HG03196 (cell line): ENCODE data around the gene ARID3B.

Experiments used
- ATAC-seq: cut with Tn5 transposase; IDR thresholded peaks from one replicate; pipeline ENCODE4 v1.9.1; 2021; ENCODE audit not compliant: unreplicated experiment

Gene ARID3B

GRCh38 chr15:74633781-74634180, 92.8 kb downstream of the ARID3B start:
- no peak for ATAC-seq

GRCh38 chr15:74635228-74635627, 94.2 kb downstream of the ARID3B start:
- ATAC-seq, result no peak

DNA sequence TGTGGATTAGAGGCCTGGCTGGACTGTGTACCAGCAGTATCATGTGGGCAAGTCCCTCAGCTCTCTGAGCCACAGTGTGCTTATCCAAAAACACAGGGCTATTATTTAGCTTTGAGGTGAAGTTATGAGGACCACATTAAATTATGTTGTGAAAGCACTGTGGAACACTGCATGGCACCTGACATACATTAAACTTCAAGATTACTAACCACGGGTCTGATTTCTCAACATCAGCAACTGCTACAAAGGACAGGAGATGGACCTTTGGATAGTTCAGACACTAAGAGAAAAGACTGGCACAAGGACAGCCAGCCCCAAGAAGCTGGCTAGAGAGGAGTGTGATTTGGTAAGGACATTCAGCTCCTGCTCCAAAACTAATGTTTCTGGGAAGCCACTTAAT, 96.0 kb downstream of the ARID3B start:
- no peak for ATAC-seq

DNA sequence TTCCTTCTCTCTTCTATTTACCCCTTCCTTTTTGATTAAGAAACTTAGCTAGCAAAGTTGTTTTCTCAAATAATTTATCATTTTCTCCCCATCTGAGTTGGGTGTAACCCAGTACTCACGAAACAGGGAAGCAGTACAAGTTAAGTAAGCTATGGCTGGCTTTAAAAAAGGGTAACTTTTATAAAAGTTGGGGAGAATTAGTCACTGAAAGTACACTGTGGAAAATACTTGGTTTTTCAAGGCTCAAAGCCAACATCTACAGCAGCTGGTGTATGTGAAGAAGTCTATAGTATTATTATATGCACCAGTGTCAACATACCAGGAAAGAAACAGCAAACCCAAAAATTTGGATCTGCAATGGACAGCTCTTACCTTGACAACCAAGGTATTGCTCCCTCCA, 100.1 kb downstream of the ARID3B start:
- no peak for ATAC-seq

DNA sequence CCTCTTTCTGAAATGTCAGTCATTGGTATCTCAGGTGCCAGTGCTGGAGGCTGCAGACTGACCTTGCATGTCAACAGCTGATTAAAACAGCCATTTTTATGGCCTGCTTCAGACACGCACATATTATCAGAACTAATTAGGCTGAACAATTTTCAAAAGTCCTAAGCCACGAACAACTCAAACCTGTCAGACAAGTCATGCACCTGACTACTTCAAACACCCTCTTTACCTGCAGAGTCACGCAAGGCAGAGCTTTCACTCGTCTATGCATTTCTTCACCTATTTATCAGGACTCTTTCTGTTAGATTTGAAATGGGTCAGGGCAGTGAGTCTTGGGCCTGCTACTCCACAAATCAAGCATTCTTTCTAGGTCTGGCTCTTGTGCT, 101.3 kb downstream of the ARID3B start:
- no peak for ATAC-seq

GRCh38 chr15:74642734-74643664, 102.0 kb downstream of the ARID3B start:
- ATAC-seq, result no peak

GRCh38 chr15:74643665-74644204, 102.7 kb downstream of the ARID3B start:
- ATAC-seq, result no peak

GRCh38 chr15:74646480-74646879, 105.5 kb downstream of the ARID3B start:
- no peak for ATAC-seq
